ENCODE data around the gene MUSK.
A peak's percentile ranks its signal among the peaks of the same experiment; 100 is the strongest.

The MUSK gene
- total RNA-seq = 0 to 3.1 (median 0) reads per million in 17 experiments

DNA sequence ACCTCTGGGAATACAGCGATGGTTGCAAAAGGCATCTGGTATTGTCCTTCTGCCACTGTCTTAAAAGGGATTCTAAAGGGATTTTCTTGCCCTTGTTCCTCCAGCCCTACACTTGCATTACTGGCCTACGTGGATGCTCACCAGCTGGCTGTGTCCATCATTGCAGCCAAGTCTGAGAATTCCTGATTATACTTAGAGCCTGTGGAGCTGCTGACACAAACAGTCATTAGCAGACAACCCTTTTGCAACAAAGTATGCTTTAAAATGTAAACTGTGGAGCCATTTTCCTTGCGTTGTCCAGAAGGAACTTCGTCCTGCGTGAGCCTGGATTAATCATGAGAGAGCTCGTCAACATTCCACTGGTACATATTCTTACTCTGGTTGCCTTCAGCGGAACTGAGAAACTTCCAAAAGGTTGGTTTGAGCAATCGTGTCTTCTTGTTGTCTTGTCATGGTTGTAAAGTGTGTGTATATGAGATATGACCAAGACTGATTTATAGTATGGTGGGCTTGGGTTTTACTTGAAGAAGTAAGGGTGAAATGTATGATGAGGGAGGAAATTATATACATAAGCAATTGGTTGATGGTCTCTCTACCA lies at the start of gene MUSK:
TSS of gene MUSK (plus strand) at position 222 of the 598 bp plus-strand sequence. CDS start at position 336, 114 bp downstream.
- no peak for DNase-seq

DNA sequence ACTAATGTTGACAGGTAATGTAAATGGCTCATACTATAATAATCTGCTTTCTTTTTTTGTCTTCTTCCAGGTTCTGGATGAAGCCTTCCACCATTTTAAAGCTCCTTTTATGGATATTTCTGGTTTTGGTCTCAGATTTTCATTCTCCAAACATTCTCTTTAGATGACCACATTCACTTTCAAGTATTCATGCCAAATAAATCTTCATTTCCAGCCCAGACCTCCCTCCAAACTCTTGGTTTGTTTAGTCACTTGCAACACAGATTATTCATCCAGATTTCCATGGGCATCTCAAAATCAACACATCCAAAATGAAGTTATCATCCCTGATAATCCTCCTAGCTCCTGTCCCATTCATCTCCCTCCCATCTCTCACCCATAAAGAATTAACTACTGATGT lies 48.8 kb upstream of the MUSK start:
- no peak for DNase-seq

DNA sequence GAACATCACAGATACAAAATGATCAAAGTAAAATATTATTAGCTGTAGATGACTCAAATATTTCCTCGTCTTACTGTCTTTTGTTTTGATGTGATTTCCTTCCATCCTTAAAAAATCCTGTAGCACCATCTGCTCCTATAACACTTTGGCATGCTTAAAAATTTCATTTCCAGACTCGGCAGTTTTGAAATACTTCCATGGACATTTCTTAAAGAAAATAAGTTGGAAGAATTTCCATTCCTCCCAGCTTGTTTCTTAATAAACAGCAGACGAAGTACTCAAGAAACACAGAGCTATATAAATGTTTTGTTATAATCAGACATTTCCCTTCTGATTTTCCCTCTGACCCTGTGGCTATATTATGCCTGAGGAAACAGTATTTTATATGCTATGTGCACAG lies 47.9 kb upstream of the MUSK start:
- DNase-seq = no peak

DNA sequence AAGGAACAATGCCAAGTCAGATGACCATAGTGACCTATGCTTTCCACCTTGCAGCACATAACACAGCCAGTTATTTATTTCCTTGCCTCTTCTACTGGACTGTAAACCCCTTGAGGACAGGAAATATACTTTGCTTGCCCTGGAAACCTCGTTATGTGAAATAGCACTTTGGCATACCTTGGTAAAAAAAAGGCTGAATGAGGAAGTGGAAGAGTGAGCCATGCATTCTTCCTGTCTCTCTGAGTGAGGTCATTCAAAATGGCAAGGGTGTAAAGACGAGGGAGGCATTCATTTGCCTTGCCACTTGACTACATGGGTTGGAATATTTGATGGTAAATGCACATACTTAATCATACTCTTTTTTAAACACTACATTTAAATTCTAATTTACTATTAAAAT lies 46.2 kb upstream of the MUSK start:
- peak in 1 of 4 experiments; percentile 37 for DNase-seq

DNA sequence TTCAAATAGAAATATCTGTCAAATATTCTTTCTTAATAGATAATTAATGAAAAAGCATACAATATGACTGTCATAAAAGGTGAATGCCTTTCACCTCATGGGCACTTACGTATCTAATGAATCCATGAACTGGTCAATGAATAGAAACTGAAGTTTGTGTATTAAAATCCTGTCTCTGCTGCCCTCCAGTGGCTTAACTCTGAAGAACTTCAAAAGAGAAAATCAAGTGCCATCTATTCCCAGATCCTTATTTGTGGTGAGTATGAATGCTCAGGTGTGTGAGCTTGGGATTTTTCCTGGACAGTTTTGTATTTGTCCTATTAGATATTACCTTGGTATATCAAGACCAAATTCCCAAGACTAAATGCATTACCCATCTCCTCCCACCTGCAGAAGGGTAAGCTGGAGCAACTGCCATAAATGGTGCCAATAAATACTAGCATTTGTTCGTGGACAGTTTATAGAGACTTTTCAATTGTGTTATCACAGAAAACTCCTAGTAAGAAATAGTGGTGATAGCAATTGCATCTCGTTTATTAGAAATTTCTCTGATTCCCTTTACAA lies 45.0 kb upstream of the MUSK start:
- peak; percentile 68 to 83 (median 75) for DNase-seq

DNA sequence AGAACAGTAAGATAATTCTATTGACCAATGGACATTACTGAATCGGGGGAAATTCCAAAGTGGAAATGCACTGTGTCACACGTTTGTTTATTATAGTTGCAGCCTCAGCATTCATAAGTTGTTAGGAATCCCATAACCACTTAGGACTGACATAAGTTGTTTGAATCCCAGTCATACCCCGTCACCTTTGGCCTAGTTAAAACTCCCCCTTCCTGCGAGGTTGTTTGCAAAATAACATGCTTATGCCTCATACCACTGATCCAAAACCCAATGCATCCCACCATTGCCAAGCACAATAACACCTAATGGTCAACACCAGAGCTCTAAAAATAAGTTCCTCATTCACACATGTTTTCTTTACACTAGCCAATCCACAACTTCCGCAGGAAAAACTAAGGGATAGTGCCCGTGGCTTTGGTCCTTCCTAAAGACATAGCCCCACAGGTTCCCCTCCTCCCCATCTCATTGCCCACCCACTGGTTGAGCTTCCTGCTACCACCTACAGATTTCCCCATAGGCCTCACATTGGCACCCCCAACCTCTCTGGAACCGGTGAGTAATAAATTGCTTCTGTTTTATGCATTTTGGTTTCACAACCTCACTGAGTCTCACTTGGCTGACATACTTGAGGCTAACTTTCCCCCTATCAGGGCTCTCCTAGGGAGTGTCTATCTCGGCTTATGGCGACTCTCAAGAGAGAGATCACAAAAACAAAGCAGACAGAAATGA lies 42.3 kb upstream of the MUSK start:
- DNase-seq = peak; percentile 13 to 51 (median 33)

DNA sequence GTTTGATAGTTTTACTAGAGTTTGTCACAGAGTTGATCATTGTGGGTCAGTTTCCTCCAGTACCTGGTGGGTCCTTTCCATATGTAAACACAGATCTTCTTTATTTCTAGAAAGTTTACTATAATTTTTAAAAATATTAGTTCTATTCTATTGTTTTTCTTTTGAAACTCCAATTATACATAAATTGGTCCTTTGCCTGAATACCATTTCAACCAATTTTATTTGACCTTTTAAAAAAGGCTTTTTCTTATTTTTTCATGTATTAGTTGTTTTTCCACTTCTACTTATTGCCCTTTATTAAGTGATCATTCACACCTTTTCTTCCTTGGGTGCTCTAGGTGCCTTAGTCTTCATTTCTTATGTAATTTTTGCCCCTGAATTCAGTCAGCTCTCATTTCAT lies 33.0 kb upstream of the MUSK start:
- no peak for DNase-seq

DNA sequence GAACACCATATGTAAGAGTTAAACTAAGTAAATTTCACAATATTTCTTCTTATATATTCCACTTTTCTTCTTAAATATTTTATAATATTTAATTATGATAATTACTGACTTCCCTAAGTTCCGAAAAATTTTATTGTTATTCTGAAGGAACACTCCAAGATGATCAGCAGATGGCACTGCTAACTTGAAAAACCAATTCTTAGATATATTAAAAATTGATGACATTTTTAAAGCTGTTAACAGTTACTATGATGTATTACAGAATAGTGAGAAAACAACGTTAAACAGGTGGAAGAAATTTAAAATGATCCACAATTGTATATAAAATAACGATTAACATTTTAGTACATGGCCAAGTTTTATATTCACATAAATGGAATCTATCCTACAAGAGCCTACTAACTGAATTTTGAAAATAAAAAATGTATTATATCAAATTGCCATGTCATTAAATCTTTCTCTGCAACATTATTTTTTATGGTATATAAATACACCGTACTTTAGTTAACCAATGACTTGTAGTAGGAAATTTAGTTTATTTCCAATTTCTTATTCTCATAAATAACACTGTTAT lies 30.1 kb upstream of the MUSK start:
- peak; percentile 13 to 71 (median 44) for DNase-seq

DNA sequence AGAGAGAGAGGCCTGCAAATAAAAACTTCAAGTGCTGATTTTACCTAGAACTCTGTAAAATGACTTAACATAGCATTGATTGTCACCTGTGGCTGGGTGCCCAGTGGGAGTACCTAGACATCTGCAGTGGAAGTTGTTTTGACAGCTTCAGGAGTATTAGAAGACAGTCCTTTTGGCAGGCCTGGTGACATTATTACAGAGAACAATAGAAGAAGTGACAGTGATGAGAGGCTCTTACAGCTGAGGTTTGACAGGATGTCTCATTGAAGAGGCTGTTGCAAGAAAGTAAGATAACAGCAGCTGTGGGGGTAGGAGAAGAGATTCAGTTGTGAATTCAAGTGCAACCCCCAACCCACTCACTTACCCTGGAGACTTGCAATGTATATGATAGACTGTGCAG lies 27.9 kb upstream of the MUSK start:
- no peak for DNase-seq

DNA sequence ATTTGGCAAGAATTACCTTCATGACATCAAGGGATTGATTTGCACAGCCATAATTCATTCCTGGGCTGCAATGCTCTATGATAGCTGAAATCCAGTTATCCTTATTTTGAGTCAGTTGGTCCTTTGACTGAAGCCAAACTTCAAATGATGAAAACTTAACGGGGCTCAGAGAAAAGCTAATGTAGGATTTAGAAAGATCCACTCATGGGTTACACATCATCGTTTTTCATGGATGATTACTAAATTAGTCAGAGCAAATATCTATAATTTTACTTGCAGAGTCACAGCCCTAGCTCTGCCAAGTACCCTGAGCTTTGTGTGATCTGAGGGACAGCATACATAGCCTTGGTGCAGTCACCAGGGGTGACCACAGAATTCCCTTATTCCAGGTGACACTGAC lies 27.3 kb upstream of the MUSK start:
- DNase-seq = no peak

DNA sequence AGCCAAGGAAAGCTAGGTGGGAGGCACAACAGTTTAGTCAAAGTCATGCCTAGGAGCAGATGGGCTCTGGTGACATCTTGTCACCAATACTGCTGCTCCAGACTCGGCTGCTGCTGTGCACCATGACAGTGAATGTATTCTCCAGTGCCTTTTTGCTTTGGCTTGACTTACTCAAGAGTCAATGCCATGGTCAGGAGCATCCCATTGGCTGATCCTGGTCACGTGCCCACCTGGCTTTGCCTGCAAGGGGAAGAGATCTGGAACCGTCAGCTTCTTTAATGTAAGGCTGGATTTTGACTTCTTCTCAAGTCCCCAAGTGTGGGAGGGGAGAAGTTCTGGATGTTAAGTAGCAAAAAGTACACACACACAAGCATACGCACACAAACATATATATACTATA lies 19.9 kb upstream of the MUSK start:
- DNase-seq = no peak

DNA sequence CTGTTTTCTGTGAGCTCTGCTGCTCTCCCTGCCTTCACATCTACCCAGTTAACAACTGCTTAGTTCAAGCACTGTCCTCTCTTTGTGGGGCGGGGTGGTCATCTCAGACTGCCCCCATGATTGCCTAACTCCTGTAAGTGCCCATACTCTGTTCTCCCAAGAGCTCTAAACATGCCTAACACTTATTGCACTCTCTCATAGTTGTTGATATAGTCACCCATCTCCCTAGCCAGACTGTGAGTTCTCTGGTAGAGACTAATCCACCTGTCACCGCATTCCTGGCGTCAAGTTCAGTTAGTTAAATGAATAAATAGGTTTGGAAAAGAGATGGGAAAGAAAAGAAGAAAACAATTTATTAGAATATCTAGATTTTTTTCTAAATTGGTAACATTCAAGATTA lies 18.3 kb upstream of the MUSK start:
- DNase-seq = no peak

DNA sequence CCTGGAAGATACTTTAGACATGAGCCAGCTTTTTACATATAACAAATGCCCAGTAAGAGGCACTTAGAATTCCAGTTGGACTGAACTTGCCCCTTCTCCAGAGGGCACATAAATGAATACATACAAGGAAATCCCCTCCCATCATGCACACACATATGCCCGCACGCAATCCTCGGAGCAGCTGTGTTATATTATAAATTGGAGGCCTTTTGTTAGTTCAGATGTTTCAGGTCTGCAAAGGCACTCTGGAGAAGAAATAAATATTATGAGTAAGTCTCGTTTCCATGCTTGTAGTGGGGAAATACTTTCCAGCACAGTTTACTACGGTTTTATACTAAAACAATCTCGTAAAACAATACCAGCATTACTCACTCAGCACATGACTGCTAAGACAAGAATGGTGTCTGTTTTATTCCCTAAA lies 17.6 kb upstream of the MUSK start:
- no peak for DNase-seq

DNA sequence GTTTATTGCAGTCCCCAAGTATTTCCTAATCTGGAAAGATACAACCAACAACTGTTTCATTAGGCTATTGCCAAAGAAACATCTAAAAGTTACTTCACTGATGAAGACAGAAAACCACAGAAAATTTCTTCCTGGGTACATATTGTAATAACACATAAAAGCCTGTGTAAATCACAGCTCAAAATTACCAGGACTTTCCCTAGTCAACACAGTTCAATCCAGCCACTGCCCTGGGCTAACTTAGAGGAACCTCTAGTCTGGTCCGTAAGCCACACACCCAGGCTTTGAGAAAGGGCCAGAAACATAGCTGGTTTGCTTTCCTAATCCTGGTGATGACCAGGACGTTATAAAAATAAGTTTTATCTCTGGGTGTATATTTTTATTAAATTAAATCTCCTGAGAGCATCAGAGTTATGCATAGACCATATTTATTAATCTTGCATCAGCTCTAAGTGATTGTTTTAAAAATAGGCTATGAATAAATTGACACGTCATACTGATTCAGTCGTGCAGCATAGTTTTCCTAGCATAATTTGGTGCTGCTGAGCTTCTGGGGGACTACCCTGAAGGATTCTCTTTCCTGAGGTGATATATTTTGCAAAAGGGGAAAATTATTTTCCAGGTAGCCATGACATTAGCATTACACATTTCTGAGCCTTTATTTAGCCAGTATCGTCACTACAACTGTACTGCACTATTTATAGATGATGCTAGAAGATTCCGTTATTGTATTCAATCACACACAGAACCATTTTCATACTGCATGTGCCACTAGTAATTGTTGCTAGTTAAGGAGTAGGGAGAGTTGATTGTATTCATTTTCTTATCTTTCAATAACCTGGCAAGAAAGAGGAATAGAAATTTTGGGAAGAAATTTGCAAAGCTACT lies 12.6 kb upstream of the MUSK start:
- DNase-seq = peak in 1 of 4 experiments; percentile 10

DNA sequence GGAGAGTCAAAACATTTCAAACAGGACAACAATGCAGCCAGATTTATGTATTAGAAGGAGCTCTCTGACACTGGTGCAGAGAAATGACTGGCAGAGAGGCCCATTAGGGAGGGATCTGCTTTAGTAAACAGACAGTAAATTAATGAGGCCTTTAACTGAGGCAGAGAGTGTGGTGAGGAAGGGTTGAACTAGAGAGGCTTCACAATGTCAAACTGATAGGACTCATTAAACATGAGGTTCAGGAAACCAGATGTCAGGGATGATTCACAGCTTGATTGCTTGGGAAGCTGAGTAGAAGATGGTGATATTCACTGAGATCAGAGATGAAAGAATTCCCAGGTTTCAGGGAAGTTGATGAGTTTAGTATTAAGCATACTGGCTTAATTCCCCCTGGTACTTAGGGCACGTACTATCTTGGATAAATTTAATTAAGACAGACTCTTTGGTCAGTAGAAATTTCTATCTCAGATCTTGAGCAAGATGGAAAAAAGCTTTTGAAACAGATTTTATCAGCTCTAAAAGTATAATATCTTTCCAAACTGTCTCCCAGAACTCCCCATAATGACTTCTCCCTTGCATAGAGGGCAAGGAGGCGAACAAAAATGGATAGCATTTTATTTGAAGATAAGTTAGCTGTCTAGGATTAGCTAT lies 8.6 kb upstream of the MUSK start:
- no peak for DNase-seq

DNA sequence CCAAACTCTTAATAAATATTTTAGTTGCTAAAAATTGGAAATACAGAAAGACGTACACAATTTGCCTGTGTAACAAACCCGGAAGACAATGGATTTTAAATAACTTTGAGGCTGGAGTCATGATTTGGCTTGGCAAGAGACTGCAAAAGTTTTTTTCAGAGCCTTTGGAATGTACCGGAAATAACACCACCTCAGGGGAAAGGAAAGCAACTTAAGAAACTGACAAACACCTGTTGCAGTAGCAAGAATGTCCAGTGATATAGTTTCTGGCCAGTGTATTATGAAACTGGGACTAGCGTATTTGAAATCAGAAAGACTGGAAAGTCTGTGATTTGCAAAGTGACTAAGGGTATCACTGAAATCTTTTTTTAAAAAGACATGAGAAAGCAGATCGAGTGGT lies 842 bp downstream of the MUSK start:
- no peak for DNase-seq

DNA sequence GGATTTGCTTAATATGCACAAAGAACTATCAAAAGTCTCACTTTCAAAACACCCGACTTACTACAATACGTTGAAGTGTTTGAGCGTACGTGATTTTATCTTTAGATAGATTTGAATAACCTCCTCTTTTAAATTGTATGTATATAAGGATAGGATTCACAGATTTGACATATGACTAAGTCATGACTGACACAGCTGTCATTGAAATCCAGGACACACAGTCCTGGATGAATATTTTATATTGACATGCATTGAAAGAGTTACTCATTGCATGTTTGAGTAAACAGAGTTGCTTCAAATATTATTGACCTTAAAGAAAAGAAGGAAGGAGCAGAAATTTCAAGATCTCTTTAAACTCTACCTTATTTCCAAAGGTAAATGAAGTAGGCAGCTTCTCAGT lies 3.3 kb downstream of the MUSK start:
- no peak for DNase-seq

DNA sequence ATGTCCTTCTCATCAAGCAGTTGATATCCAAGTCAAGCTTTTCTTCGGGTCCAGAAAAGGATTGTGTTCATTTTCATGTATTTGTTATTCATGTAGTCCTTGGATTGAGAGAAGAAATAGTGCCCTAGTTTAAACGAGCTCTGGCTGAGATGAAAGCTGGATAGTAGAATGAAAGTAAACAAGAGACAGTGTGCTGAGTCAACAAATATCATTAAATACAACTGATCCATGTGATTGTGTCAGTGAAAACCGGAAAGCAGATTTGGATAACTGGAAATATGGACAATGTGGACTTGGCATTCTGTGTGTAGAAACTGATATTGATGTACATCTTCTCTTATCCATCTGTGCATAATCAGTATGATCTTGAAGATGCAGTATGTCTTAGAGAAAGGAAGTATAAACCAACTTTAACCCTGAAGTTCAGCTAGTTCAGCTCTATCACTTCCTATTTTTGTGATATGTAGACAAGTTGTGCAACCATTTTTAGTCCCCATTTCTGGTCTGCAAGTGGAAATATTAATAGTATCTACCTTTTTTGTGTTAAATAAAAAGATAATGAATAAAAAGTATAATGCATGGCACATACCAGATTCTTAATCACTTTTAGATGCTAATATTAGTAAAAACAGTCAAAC lies 4.4 kb downstream of the MUSK start:
- DNase-seq = peak in 3 of 4 experiments; percentile 11 to 71 (median 64)

DNA sequence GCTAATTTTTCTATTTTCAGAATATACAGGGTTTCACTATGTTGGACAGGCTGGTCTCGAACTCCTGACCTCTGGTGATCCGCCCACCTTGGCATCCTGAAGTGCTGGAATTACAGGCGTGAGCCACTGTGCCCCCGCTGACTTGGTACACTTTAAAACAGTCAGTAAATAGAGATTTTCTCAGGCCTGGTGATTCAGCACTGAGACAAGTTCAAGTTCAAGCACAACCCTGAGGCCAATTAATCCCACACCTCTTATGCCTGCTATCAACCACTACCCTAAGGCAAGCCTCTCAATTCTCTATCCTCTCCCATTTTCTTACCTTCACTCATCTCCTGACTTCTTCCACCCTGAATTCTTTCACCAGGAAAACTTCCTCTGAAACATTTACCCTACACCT lies 18.9 kb downstream of the MUSK start:
- DNase-seq = no peak

DNA sequence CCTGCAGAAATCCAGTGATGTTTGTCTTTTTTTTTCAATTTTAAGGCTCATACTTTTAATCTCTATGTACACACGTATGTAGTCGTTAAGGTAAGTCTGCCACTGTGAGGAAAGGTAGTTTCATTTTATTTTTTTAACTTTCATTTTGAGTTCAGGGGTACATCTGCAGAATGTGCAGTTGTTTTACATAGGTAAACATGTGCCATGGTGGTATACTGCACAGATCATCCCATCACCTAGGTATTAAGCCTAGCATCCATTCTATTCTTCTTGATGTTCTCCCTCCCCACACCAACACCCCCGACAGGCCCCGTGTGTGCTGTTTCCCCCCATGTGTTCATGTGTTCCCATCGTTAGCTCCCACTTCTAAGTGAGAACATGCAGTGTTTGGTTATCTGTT lies 19.7 kb downstream of the MUSK start:
- DNase-seq = no peak

DNA sequence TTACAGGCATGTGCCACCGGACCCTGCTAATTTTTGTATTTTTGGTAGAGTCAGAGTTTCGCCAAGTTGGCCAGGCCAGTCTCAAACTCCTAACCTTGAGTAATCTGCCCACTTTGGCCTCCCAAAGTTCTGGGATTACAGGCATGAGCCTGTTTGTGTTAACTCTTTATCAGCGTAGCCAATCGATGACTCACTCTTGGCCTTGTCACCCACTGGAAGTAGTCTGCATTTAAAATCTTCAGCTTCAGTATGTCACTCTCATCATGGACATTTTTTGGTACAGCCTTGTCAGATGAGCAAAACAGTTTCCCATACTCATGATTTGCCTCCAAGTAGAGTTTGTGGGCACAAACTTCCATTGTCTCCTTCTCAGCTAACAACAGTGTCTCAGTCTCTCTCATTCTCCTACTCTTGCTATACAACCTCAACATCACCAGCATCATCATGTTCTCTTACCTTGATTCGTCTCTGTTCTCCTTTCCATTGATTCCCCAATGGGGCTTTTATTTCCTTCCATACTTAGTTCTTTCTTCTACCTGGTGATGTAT lies 22.5 kb downstream of the MUSK start:
- no peak for DNase-seq
